D341Med (cell line): ENCODE measurements around the gene GAK.

Experiments used
- DNase-seq: peaks from one replicate; pipeline ENCODE4 v3.0.0; 2012; ENCODE audit warnings: low spot score

The GAK gene

GRCh38 chr4:887034-887763, 44.9 kb downstream of the GAK start:
- no peak for DNase-seq

GRCh38 chr4:886244-886643, 45.9 kb downstream of the GAK start:
- no peak for DNase-seq

GRCh38 chr4:885353-885752, 46.8 kb downstream of the GAK start:
- no peak for DNase-seq

GRCh38 chr4:884896-885295, 47.2 kb downstream of the GAK start:
- DNase-seq: no peak

GRCh38 chr4:884259-884658, 47.9 kb downstream of the GAK start:
- DNase-seq: no peak

- DNase-seq: no peak
Observed at GRCh38 chr4:883377-884095, 48.6 kb downstream of the GAK start.

GRCh38 chr4:882646-883045, 49.5 kb downstream of the GAK start:
- DNase-seq: no peak

GRCh38 chr4:881709-882108, 50.4 kb downstream of the GAK start:
- no peak for DNase-seq

GRCh38 chr4:880684-881405, 51.3 kb downstream of the GAK start:
- no peak for DNase-seq

- DNase-seq: no peak
Observed at GRCh38 chr4:879729-880077, 52.4 kb downstream of the GAK start.

- DNase-seq: no peak
Observed at GRCh38 chr4:878796-879728, 53.1 kb downstream of the GAK start.

- DNase-seq: no peak
Observed at GRCh38 chr4:877502-877901, 54.6 kb downstream of the GAK start.

- no peak for DNase-seq
Observed at GRCh38 chr4:876780-877179, 55.3 kb downstream of the GAK start.

- DNase-seq: no peak
Observed at GRCh38 chr4:875818-876423, 56.2 kb downstream of the GAK start.

GRCh38 chr4:874971-875817, 56.9 kb downstream of the GAK start:
- DNase-seq: no peak

GRCh38 chr4:874056-874455, 58.1 kb downstream of the GAK start:
- no peak for DNase-seq

GRCh38 chr4:872241-872981, 59.7 kb downstream of the GAK start:
- DNase-seq: no peak

GRCh38 chr4:871484-871883, 60.6 kb downstream of the GAK start:
- no peak for DNase-seq

- DNase-seq: no peak
Observed at GRCh38 chr4:870951-871350, 61.2 kb downstream of the GAK start.

- no peak for DNase-seq
Observed at GRCh38 chr4:869776-870175, 62.3 kb downstream of the GAK start.
